Ovary (tissue), 9 donors: Measurements from ENCODE around the gene GNG12. TPM values are rescaled to one million over a fixed set of nuclear protein-coding genes. Genes with fewer than 3 reads are reported as not detected.

ENCODE experiments used
- DNase-seq, 5 donors: peaks; one replicate each; pipeline ENCODE4 v3.0.0-alpha.2; 2019 to 2020
- H3K27ac ChIP-seq, 2 donors: fragments of 200-600 bp; one replicate each; pipeline versions ENCODE4 v1.5.1 to v1.8.0; 2019 to 2022
- H3K27me3 ChIP-seq: fragments of 200-600 bp; one replicate; pipeline ENCODE4 v1.8.0; 2022
- H3K36me3 ChIP-seq: fragments of 200-600 bp; sonication (generic); one replicate; pipeline ENCODE4 v1.5.1; 2019
- H3K4me1 ChIP-seq: one replicate; pipeline ENCODE4 v1.8.1; 2013; ENCODE audit warnings: mild to moderate bottlenecking, moderate library complexity; ENCODE audit not compliant: insufficient read depth
- H3K4me3 ChIP-seq: fragments of 200-600 bp; sonication (generic); one replicate; pipeline ENCODE4 v1.5.1; 2017
- H3K9me3 ChIP-seq, 2 donors: fragments of 200-600 bp in 1 of 2; sonication (generic) in 1 of 2; one replicate each; pipeline versions ENCODE4 v1.5.1 to v1.8.1; 2013 to 2019; ENCODE audit warnings: mild to moderate bottlenecking in 1 of 2, moderate library complexity in 1 of 2
- CTCF ChIP-seq, 3 donors: fragments of 450-650 bp in 2 of 3; fragments of 200-600 bp in 1 of 3; IDR thresholded peaks; one replicate each; pipeline versions ENCODE4 v1.5.1 to v1.8.0; 2016 to 2022; ENCODE audit warnings: antibody characterized with exemption in 3 of 3, mild to moderate bottlenecking in 1 of 3
- EP300 ChIP-seq: sonication (generic); formaldehyde crosslinking; IDR thresholded peaks from one replicate; pipeline ENCODE4 v1.6.1; 2017; ENCODE audit warnings: antibody characterized with exemption
- POLR2A ChIP-seq: fragments of 450-650 bp; IDR thresholded peaks from one replicate; pipeline ENCODE4 v1.6.1; 2017; ENCODE audit warnings: antibody characterized with exemption, mild to moderate bottlenecking, moderate library complexity
- WGBS, 3 donors: extraction: QIAGEN DNeasy Blood & Tissue Kit in 1 of 3; methylation state at CpG; one replicate each; pipeline versions ENCODE4 v1.1.5 to v1.1.7; 2013 to 2017; 5-methylcytosine and 5-hydroxymethylcytosine counted together
- intact Hi-C, 4 donors: fragments of 100-400 bp; cut with DNase I; formaldehyde crosslinking; loops; one replicate each; pipeline versions ENCODE4 v1.11.0 to v1.15.1; 2022 to 2023
- polyA plus RNA-seq, 2 donors: library from polyadenylated mRNA; stranded (reverse); fragments of 200-250 nt in 1 of 2; fragments of 350-450 nt in 1 of 2; fragmentation: Illumina TruSeq in 1 of 2; extraction: RNeasy Lipid Tissue Mini Kit (QIAGEN cat#74804) in 1 of 2; gene quantifications; one replicate each; pipeline ENCODE4 v1.2.3, GENCODE V29; 2013 to 2014
- total RNA-seq, 7 donors: library from RNA; depleted of rRNA in 2 of 7; stranded (reverse); fragments of >200 nt in 2 of 7; fragmentation: NEBNext Ultra II Directional in 3 of 7; extraction: Animal tissue kit (Norgen Biotek cat#: 25700) in 3 of 7; gene quantifications; one replicate each; pipeline versions ENCODE4 v1.1.0 to v1.2.4, GENCODE V29; 2016 to 2023
- donor health status: DM: no; HTN: no; CAD: no; lungs with moderate emphysema.
- donor health status: DM: no; HTN: no; CAD: no.
- donor health status: Bipolar disorder and iron deficiency.
- donor health status: DM: yes; HTN: yes; CAD: no.
- donor health status: DM: no; HTN: no; CAD: no.
- donor health status: DM: yes; HTN: yes; CAD: no.

The GNG12 gene
- total and polyA plus RNA-seq, 9 donors = 41.0 to 121 (median 68.0) TPM

GRCh38 chr1:67735806-67736627 is 97.2 kb downstream of the GNG12 start:
- intact Hi-C loops = loop anchor here in 1 of 4 donors (2.0 kb wide), 1 partner anchor 51 kb away; the partner anchor contains the start of gene GADD45A
- TF ChIP-seq POLR2A (no peak), EP300 (peak; percentile 23), CTCF (IDR thresholded peaks at IDR 0.05) (no peak)
- peak overlapping the region in 1 of 2 donors; percentile 41 for H3K27ac ChIP-seq
- no peaks in the 10 kb centered on the region for H3K27me3 ChIP-seq
- H3K4me1 ChIP-seq = peaks cover 12% of the 10 kb centered on the region
- WGBS, 3 donors = 2% methylated on average over 11 of the region's 11 CpGs
- peak overlapping the region; percentile 1 for H3K4me3 ChIP-seq
- no peaks in the 10 kb centered on the region for H3K36me3 ChIP-seq
- H3K9me3 ChIP-seq = no peaks in the 10 kb centered on the region
- peak; percentile 75 to 90 (median 83) for DNase-seq

- no peak overlapping the region for H3K27ac ChIP-seq
- 35 to 47% (median 37%) methylated on average over 3 of the region's 3 CpGs for WGBS, 3 donors
- no peaks in the 10 kb centered on the region for H3K9me3 ChIP-seq
- TF ChIP-seq CTCF (IDR thresholded peaks at IDR 0.05) = no peak
- intact Hi-C loops = no loop called here
- H3K4me1 ChIP-seq = peaks cover 11% of the 10 kb centered on the region
- no peaks in the 10 kb centered on the region for H3K36me3 ChIP-seq
- DNase-seq = no peak
- H3K4me3 ChIP-seq = no peak overlapping the region
- no peaks in the 10 kb centered on the region for H3K27me3 ChIP-seq
Measured at GRCh38 chr1:67735206-67735605, 98.1 kb downstream of the GNG12 start.

DNA sequence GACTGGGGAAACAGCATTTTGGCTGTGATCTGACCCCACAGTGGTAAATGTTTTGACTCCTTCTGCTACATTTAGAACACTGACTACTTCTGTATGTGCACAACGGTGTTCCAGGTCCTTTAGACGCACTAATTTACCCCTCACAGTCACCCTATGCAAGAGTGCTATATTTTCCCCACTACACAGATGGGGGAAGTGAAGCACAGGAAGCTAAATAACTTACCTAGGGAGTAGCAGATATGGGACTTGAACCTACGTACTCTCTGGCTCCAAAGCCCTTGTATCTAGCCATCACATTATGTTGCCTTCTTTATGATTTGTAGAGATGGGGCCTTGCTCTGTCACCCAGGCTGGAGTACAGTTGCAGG is 99.0 kb downstream of the GNG12 start:
- Histone ChIP-seq H3K4me3 (no peak overlapping the region), H3K27ac (no peak overlapping the region), H3K4me1 (peaks cover 11% of the 10 kb centered on the region), H3K27me3 (no peaks in the 10 kb centered on the region), H3K36me3 (no peaks in the 10 kb centered on the region), H3K9me3 (no peaks in the 10 kb centered on the region)
- WGBS, 3 donors = 60 to 70% (median 62%) methylated on average over 3 of the region's 3 CpGs
- intact Hi-C loops = no loop called here
- TF ChIP-seq POLR2A (no peak), CTCF (IDR thresholded peaks at IDR 0.05) (no peak), EP300 (no peak)
- DNase-seq = no peak

DNA sequence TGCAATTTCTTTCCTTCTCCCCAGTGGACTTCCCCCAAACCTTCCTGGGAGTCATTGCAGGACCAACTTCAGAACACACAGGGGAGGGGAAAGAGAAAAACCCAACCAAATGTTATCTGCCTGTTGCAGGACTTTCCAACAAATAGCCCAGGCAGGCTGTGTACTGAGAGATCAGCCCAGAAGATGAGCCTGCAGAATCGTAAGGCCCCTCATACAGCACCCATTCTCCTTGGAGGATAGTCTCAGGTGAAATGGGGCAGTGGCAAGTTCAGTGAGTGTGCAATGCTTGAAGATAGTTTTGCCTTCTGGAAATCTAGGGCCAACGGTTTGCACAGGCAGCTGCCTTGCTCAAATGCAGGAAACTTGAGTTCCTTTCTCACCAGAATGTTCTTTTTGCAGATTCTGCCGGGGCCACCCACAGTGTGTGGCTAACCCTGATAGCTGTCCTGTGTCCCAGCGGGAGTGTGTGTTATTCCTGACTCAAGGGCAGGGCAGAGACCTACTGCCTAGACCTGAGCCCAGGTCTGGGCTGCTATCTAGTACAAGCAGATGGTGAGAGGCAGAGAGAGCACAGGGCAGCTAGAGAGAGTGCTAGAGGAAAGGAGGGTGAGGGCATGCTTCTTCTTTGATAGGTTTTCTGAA is 99.5 kb downstream of the GNG12 start:
- Histone ChIP-seq H3K27me3 (no peaks in the 10 kb centered on the region), H3K4me3 (no peak overlapping the region), H3K4me1 (peaks cover 11% of the 10 kb centered on the region), H3K9me3 (no peaks in the 10 kb centered on the region), H3K27ac (no peak overlapping the region), H3K36me3 (no peaks in the 10 kb centered on the region)
- no peak for DNase-seq
- TF ChIP-seq CTCF (IDR thresholded peaks at IDR 0.05) (no peak), EP300 (no peak), POLR2A (no peak)
- 22 to 30% (median 28%) methylated on average over 4 of the region's 4 CpGs for WGBS, 3 donors
- intact Hi-C loops = no loop called here
